ENCODE measurements around the gene UGT1A5. TPM values are rescaled to one million over a fixed set of nuclear protein-coding genes. Genes with fewer than 3 reads are reported as not detected.

The UGT1A5 gene
- total and polyA plus RNA-seq, 10 of the 15 experiments (the other 5 are each of a cell fraction or from before 2014, with no cell fraction given), result not detected

DNA sequence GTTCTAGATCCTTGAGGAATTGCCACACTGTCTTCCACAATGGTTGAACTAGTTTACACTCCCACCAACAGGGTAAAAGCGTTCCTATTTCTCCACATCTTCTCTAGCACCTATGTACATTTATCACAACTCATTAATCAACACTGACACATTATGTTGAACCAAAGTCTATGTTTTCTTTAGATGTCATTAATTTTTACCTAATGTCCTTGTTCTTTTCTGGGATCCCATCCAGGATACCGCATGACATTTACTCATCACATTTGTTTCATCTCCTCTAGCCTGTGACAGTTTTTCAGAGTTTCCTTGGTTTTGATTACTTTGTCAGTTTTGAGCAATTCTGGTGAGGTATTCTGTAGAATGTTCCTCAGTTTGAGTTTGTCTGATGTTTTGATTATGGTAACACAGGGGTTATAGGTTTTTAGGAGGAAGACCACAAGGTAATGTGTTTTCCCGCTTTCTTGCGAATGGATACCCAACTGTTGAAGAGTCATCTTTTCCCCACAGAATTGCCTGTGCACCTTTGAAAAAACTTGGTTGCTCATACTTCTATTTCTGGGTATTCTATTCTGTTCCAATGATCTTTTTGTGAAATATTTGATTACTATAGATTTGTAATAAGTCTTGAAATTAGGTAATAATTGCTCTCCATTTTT is 44.0 kb upstream of the UGT1A5 start (continued):
- TF ChIP-seq, protein P1, sequence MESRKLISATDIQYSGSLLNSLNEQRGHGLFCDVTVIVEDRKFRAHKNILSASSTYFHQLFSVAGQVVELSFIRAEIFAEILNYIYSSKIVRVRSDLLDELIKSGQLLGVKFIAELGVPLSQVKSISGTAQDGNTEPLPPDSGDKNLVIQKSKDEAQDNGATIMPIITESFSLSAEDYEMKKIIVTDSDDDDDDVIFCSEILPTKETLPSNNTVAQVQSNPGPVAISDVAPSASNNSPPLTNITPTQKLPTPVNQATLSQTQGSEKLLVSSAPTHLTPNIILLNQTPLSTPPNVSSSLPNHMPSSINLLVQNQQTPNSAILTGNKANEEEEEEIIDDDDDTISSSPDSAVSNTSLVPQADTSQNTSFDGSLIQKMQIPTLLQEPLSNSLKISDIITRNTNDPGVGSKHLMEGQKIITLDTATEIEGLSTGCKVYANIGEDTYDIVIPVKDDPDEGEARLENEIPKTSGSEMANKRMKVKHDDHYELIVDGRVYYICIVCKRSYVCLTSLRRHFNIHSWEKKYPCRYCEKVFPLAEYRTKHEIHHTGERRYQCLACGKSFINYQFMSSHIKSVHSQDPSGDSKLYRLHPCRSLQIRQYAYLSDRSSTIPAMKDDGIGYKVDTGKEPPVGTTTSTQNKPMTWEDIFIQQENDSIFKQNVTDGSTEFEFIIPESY (IDR thresholded peaks at IDR 0.05), result no peak
- no peak for TF ChIP-seq TCF12 (IDR thresholded peaks at IDR 0.05; ENCODE audit: low read depth, low read length)
- TF ChIP-seq, protein P2, sequence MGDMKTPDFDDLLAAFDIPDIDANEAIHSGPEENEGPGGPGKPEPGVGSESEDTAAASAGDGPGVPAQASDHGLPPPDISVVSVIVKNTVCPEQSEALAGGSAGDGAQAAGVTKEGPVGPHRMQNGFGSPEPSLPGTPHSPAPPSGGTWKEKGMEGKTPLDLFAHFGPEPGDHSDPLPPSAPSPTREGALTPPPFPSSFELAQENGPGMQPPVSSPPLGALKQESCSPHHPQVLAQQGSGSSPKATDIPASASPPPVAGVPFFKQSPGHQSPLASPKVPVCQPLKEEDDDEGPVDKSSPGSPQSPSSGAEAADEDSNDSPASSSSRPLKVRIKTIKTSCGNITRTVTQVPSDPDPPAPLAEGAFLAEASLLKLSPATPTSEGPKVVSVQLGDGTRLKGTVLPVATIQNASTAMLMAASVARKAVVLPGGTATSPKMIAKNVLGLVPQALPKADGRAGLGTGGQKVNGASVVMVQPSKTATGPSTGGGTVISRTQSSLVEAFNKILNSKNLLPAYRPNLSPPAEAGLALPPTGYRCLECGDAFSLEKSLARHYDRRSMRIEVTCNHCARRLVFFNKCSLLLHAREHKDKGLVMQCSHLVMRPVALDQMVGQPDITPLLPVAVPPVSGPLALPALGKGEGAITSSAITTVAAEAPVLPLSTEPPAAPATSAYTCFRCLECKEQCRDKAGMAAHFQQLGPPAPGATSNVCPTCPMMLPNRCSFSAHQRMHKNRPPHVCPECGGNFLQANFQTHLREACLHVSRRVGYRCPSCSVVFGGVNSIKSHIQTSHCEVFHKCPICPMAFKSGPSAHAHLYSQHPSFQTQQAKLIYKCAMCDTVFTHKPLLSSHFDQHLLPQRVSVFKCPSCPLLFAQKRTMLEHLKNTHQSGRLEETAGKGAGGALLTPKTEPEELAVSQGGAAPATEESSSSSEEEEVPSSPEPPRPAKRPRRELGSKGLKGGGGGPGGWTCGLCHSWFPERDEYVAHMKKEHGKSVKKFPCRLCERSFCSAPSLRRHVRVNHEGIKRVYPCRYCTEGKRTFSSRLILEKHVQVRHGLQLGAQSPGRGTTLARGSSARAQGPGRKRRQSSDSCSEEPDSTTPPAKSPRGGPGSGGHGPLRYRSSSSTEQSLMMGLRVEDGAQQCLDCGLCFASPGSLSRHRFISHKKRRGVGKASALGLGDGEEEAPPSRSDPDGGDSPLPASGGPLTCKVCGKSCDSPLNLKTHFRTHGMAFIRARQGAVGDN (IDR thresholded peaks at IDR 0.05), result no peak
- TF ChIP-seq EGR1 (IDR thresholded peaks at IDR 0.05; ENCODE audit: borderline replicate concordance in 1 of 2, low read depth in 2 of 2, low read length in 2 of 2), result no peak
- TF ChIP-seq, protein P3, sequence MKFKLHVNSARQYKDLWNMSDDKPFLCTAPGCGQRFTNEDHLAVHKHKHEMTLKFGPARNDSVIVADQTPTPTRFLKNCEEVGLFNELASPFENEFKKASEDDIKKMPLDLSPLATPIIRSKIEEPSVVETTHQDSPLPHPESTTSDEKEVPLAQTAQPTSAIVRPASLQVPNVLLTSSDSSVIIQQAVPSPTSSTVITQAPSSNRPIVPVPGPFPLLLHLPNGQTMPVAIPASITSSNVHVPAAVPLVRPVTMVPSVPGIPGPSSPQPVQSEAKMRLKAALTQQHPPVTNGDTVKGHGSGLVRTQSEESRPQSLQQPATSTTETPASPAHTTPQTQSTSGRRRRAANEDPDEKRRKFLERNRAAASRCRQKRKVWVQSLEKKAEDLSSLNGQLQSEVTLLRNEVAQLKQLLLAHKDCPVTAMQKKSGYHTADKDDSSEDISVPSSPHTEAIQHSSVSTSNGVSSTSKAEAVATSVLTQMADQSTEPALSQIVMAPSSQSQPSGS (IDR thresholded peaks at IDR 0.05; ENCODE audit: low read length), result no peak

All from GM12878 (cell line).